Testis (tissue), 2 donors: ENCODE results near the gene ADISSP.

ENCODE experiments used
- POLR2A ChIP-seq: fragments of 450-650 bp; IDR thresholded peaks from one replicate; pipeline ENCODE4 v1.6.1; 2017; ENCODE audit warnings: antibody characterized with exemption, mild to moderate bottlenecking, moderate library complexity
- TF ChIP-seq, protein P1 (sequence below), 3 experiments: fragments of 450-650 bp in 2 of 3; fragments of 200-600 bp in 1 of 3; sonication (generic) in 1 of 3; IDR thresholded peaks; one replicate each; pipeline ENCODE4 v1.5.1; 2016 to 2019; ENCODE audit warnings: antibody characterized with exemption in 3 of 3, mild to moderate bottlenecking in 2 of 3, moderate library complexity in 1 of 3

DNA sequence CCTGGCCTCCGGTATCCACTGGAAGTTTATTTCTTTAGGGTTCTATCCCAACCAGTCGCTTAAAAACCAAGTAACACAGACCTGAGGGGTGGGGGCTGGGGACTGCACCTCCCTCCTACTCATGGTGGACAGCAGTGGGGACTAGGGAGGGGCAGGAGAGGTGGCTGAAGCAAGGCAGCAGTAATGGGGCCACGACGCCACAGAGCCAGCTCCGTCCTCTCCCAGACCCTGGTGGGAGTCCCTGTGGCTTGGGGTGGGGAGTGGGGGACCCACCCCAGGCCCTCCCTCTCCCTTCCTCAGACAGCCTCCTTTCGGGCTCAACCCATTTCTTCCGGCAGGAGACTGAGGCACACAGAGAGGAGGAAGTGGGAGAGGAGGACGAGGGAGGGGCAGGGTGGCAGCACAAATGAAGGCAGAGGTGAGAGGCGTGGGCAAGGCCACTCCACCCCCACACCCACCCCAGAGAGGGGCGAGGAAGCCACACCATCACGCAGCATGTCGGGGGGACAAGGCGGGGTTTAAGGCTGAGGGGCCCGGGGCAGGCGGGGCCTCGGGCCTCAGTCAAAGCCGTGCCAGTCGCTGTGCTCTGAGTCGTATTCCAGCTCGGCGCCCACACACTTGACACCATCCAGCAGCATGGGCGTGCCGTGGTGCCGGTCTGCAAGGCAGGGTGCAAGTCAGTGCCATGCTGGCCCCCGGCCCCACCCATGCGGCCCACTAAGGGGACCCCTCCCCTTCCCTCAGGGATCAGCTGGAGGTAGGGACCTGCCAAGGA is 13.9 kb downstream of the ADISSP start:
- TF ChIP-seq, protein P1, sequence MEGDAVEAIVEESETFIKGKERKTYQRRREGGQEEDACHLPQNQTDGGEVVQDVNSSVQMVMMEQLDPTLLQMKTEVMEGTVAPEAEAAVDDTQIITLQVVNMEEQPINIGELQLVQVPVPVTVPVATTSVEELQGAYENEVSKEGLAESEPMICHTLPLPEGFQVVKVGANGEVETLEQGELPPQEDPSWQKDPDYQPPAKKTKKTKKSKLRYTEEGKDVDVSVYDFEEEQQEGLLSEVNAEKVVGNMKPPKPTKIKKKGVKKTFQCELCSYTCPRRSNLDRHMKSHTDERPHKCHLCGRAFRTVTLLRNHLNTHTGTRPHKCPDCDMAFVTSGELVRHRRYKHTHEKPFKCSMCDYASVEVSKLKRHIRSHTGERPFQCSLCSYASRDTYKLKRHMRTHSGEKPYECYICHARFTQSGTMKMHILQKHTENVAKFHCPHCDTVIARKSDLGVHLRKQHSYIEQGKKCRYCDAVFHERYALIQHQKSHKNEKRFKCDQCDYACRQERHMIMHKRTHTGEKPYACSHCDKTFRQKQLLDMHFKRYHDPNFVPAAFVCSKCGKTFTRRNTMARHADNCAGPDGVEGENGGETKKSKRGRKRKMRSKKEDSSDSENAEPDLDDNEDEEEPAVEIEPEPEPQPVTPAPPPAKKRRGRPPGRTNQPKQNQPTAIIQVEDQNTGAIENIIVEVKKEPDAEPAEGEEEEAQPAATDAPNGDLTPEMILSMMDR (IDR thresholded peaks at IDR 0.05), result no peak
- TF ChIP-seq POLR2A, result no peak
